ENCODE results near the gene TFG. TPM values are rescaled to one million over a fixed set of nuclear protein-coding genes. Genes with fewer than 3 reads are reported as not detected.
"Not testable (repeated sequence)": the region's sequence is repeated elsewhere in the genome, so short reads cannot be mapped to it uniquely, and the experiment has no call there.

Gene TFG
- total and polyA plus RNA-seq, 9 of the 15 experiments (the other 6 are each of a cell fraction or from before 2014, with no cell fraction given), result 31.8 to 143 (median 57.8) TPM

GRCh38 chr3:100665230-100665629 lies 44.1 kb upstream of the TFG start:
- Histone ChIP-seq H3K4me1 (replicated peaks in 1 of 2; ENCODE audit: control insufficient read depth in 2 of 2, insufficient read depth in 2 of 2, low read length in 2 of 2) (peaks cover 0 to 2% of the 10 kb centered on the region in 2 experiments; a peak in 2 of 5 replicates), H3K27ac (ENCODE audit: extremely low read depth, low read depth, low read length) (no peak overlapping the region), H2AFZ (ENCODE audit: low read depth, low read length) (peak overlapping the region; percentile 82), H3K4me3 (no peak overlapping the region), H3K9ac (ENCODE audit: insufficient read depth in 1 of 2, low read depth in 2 of 2, low read length in 2 of 2) (no peak overlapping the region), H3K9me1 (ENCODE audit: control insufficient read depth, insufficient read depth, low read length) (no peaks in the 10 kb centered on the region), H3K36me3 (ENCODE audit: control insufficient read depth, insufficient read depth, low read length) (no peaks in the 10 kb centered on the region), H3K4me2 (ENCODE audit: insufficient read depth, low read length) (peak overlapping the region; percentile 14; the same call in 1 of the 2 replicates), H3K9me3 (replicated peaks; ENCODE audit: control insufficient read depth, insufficient read depth, low read depth, low read length) (0 out of 2 replicates have a peak, but pooled peaks cover 2% of the 10 kb centered on the region), H4K20me1 (replicated peaks; ENCODE audit: control insufficient read depth, insufficient read depth, low read length) (no peaks in the 10 kb centered on the region), H3K27me3 (ENCODE audit: control insufficient read depth in 2 of 2, insufficient read depth in 2 of 2, low read length in 2 of 2) (no peaks in the 10 kb centered on the region), H3K79me2 (ENCODE audit: control insufficient read depth, insufficient read depth, low read length) (no peaks in the 10 kb centered on the region)
- no TSS peak for BruUV-seq (replicated peaks)
- in situ Hi-C loops (cut with MboI) (no loop called here), intact Hi-C loops (cut with micrococcal nuclease) (loop anchor here (5.0 kb wide), 1 partner anchor 42 kb away; the partner anchor contains the start of gene TFG)
- TF ChIP-seq SOX6 (IDR thresholded peaks at IDR 0.05), result 0 out of 2 replicates have a peak, but pooled peaks have one; percentile 30
- TF ChIP-seq HNRNPUL1 (IDR thresholded peaks at IDR 0.05; ENCODE audit: low read length), result no peak
- ChIA-PET CTCF (ENCODE audit: low intra/inter-chr PET ratio) (no interaction called here), POLR2A (no interaction called here)
- 28% methylated on average over 6 of the region's 7 CpGs for WGBS (ENCODE audit: insufficient coverage, low coverage, missing lambda C conversion rate)
- DNase-seq (ENCODE audit: extremely low read depth in 1 of 4, low spot score in 3 of 4), result no peak
- no peak for FAIRE-seq
- ATAC-seq, result peak; percentile 32; the same call in 2 of the 3 replicates

DNA sequence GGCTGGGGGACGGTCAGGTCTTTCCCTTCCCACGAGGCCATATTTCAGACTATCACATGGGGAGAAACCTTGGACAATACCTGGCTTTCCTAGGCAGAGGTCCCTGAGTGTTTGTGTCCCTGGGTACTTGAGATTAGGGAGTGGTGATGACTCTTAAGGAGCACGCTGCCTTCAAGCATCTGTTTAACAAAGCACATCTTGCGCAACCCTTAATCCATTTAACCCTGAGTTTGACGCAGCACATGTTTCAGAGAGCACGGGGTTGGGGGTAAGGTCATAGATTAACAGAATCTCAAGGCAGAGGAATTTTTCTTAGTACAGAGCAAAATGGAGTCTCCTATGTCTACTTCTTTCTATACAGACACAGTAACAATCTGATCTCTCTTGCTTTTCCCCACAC lies 42.6 kb upstream of the TFG start:
- TF ChIP-seq, protein P1, sequence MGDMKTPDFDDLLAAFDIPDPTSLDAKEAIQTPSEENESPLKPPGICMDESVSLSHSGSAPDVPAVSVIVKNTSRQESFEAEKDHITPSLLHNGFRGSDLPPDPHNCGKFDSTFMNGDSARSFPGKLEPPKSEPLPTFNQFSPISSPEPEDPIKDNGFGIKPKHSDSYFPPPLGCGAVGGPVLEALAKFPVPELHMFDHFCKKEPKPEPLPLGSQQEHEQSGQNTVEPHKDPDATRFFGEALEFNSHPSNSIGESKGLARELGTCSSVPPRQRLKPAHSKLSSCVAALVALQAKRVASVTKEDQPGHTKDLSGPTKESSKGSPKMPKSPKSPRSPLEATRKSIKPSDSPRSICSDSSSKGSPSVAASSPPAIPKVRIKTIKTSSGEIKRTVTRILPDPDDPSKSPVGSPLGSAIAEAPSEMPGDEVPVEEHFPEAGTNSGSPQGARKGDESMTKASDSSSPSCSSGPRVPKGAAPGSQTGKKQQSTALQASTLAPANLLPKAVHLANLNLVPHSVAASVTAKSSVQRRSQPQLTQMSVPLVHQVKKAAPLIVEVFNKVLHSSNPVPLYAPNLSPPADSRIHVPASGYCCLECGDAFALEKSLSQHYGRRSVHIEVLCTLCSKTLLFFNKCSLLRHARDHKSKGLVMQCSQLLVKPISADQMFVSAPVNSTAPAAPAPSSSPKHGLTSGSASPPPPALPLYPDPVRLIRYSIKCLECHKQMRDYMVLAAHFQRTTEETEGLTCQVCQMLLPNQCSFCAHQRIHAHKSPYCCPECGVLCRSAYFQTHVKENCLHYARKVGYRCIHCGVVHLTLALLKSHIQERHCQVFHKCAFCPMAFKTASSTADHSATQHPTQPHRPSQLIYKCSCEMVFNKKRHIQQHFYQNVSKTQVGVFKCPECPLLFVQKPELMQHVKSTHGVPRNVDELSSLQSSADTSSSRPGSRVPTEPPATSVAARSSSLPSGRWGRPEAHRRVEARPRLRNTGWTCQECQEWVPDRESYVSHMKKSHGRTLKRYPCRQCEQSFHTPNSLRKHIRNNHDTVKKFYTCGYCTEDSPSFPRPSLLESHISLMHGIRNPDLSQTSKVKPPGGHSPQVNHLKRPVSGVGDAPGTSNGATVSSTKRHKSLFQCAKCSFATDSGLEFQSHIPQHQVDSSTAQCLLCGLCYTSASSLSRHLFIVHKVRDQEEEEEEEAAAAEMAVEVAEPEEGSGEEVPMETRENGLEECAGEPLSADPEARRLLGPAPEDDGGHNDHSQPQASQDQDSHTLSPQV (IDR thresholded peaks at IDR 0.05), result 0 out of 2 replicates have a peak, but pooled peaks have one; percentile 41
- TF ChIP-seq CEBPG (CRISPR knock-in tag; IDR thresholded peaks at IDR 0.05) (peak; percentile 54; the same call in 1 of the 2 replicates), CEBPG (tag; conservative IDR thresholded peaks at IDR 0.05 in 1 of 2, IDR thresholded peaks at IDR 0.05 in 1 of 2) (peak; percentile 31 to 38; a peak in 2 of 4 replicates), TRIM24 (IDR thresholded peaks at IDR 0.05) (peak; percentile 17 to 34; a peak in 1 of 4 replicates), CEBPB (tag; IDR thresholded peaks at IDR 0.05) (peak; percentile 93), CBFA2T3 (IDR thresholded peaks at IDR 0.05) (peak; percentile 51)
- TF ChIP-seq, protein P2, sequence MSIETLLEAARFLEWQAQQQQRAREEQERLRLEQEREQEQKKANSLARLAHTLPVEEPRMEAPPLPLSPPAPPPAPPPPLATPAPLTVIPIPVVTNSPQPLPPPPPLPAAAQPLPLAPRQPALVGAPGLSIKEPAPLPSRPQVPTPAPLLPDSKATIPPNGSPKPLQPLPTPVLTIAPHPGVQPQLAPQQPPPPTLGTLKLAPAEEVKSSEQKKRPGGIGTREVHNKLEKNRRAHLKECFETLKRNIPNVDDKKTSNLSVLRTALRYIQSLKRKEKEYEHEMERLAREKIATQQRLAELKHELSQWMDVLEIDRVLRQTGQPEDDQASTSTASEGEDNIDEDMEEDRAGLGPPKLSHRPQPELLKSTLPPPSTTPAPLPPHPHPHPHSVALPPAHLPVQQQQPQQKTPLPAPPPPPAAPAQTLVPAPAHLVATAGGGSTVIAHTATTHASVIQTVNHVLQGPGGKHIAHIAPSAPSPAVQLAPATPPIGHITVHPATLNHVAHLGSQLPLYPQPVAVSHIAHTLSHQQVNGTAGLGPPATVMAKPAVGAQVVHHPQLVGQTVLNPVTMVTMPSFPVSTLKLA (conservative IDR thresholded peaks at IDR 0.05), result peak in 1 of 2 experiments; percentile 26; a peak in 1 of 4 replicates
- BruUV-seq (replicated peaks); FAIRE-seq; H3K79me2 ChIP-seq (ENCODE audit: control insufficient read depth, insufficient read depth, low read length); H3K9me1 ChIP-seq (ENCODE audit: control insufficient read depth, insufficient read depth, low read length); H3K9me3 ChIP-seq (replicated peaks; ENCODE audit: control insufficient read depth, insufficient read depth, low read depth, low read length); H3K36me3 ChIP-seq (ENCODE audit: control insufficient read depth, insufficient read depth, low read length); ATAC-seq; POLR2A ChIA-PET; H3K27ac ChIP-seq (ENCODE audit: extremely low read depth, low read depth, low read length); H3K4me3 ChIP-seq; H3K9ac ChIP-seq (ENCODE audit: insufficient read depth in 1 of 2, low read depth in 2 of 2, low read length in 2 of 2); H3K4me1 ChIP-seq (replicated peaks in 1 of 2; ENCODE audit: control insufficient read depth in 2 of 2, insufficient read depth in 2 of 2, low read length in 2 of 2); in situ Hi-C loops (cut with MboI); H2AFZ ChIP-seq (ENCODE audit: low read depth, low read length); H4K20me1 ChIP-seq (replicated peaks; ENCODE audit: control insufficient read depth, insufficient read depth, low read length); CTCF ChIA-PET (ENCODE audit: low intra/inter-chr PET ratio); H3K4me2 ChIP-seq (ENCODE audit: insufficient read depth, low read length); H3K27me3 ChIP-seq (ENCODE audit: control insufficient read depth in 2 of 2, insufficient read depth in 2 of 2, low read length in 2 of 2): not testable (repeated sequence)
- 11% methylated on average over 1 of the region's 6 CpGs for WGBS (ENCODE audit: insufficient coverage, low coverage, missing lambda C conversion rate)
- DNase-seq (ENCODE audit: extremely low read depth in 1 of 4, low spot score in 3 of 4), result peak in 1 of 4 experiments; percentile 33
- intact Hi-C loops (cut with micrococcal nuclease), result loop anchor here (5.0 kb wide), 1 partner anchor 41 kb away; the partner anchor contains the start of gene TFG
